H9 (cell line): ENCODE results near the gene SMIM32. TPM values are rescaled to one million over a fixed set of nuclear protein-coding genes. Genes with fewer than 3 reads are reported as not detected.

ENCODE experiments used
- DNase-seq: peaks from one replicate; pipeline ENCODE4 v3.0.0-alpha.2; 2017
- H2AFZ ChIP-seq: one replicate; pipeline ENCODE4 v1.6.1; 2013; ENCODE audit warnings: mild to moderate bottlenecking, low read length, control low read depth, moderate library complexity
- H2AK5ac ChIP-seq: 2 replicates; pipeline ENCODE4 v1.6.1; 2013; ENCODE audit warnings: low read length, control low read depth, mixed read lengths; ENCODE audit not compliant: insufficient read length
- H2BK120ac ChIP-seq: one replicate; pipeline ENCODE4 v1.6.1; 2013; ENCODE audit warnings: low read depth, mild to moderate bottlenecking, low read length, control low read depth, inconsistent platforms; ENCODE audit not compliant: poor library complexity, severe bottlenecking
- H2BK12ac ChIP-seq: 2 replicates; pipeline ENCODE4 v1.6.1; 2013; ENCODE audit warnings: low read length, control low read depth, mixed read lengths, low read depth; ENCODE audit not compliant: insufficient read length
- H2BK15ac ChIP-seq: 2 replicates; pipeline ENCODE4 v1.6.1; 2013; ENCODE audit warnings: low read depth, low read length, control low read depth
- H2BK20ac ChIP-seq: one replicate; pipeline ENCODE4 v1.6.1; 2013; ENCODE audit warnings: low read depth, mild to moderate bottlenecking, low read length, control low read depth, inconsistent platforms; ENCODE audit not compliant: poor library complexity, severe bottlenecking
- H2BK5ac ChIP-seq: 2 replicates; pipeline ENCODE4 v1.6.1; 2013; ENCODE audit warnings: low read length, control low read depth, mixed read lengths; ENCODE audit not compliant: insufficient read length
- H3K14ac ChIP-seq: 2 replicates; pipeline ENCODE4 v1.6.1; 2013; ENCODE audit warnings: low read length, control low read depth; ENCODE audit not compliant: insufficient read depth
- H3K18ac ChIP-seq: 2 replicates; pipeline ENCODE4 v1.6.1; 2013; ENCODE audit warnings: low read depth, mild to moderate bottlenecking, mixed read lengths, low read length, control low read depth; ENCODE audit not compliant: insufficient read length
- H3K23ac ChIP-seq: 2 replicates; pipeline ENCODE4 v1.6.1; 2013; ENCODE audit warnings: low read length, control low read depth, mixed read lengths, low read depth; ENCODE audit not compliant: insufficient read length
- H3K23me2 ChIP-seq: 2 replicates; pipeline ENCODE4 v1.6.1; 2013; ENCODE audit warnings: low read depth, mild to moderate bottlenecking, mixed read lengths, low read length, control low read depth; ENCODE audit not compliant: insufficient read length, poor library complexity, severe bottlenecking
- H3K27ac ChIP-seq: 2 replicates; pipeline ENCODE4 v1.5.1; 2013; ENCODE audit warnings: low read length, control low read depth, mixed read lengths, low read depth; ENCODE audit not compliant: insufficient read length
- H3K27me3 ChIP-seq: 2 replicates; pipeline ENCODE4 v1.6.1; 2013; ENCODE audit warnings: low read length, control low read depth, inconsistent platforms; ENCODE audit not compliant: insufficient read depth
- H3K4ac ChIP-seq: 2 replicates; pipeline ENCODE4 v1.6.1; 2013; ENCODE audit warnings: low read depth, mild to moderate bottlenecking, control low read depth, inconsistent platforms, low read length, moderate library complexity
- H3K4me1 ChIP-seq: 2 replicates; pipeline ENCODE4 v1.6.1; 2013; ENCODE audit warnings: low read length, control low read depth, inconsistent platforms; ENCODE audit not compliant: insufficient read depth
- H3K4me2 ChIP-seq: 2 replicates; pipeline ENCODE4 v1.6.1; 2013; ENCODE audit warnings: low read length, control low read depth, mixed read lengths; ENCODE audit not compliant: insufficient read length, insufficient read depth
- H3K56ac ChIP-seq: 2 replicates; pipeline ENCODE4 v1.6.1; 2013; ENCODE audit warnings: low read depth, mild to moderate bottlenecking, mixed read lengths, low read length, control low read depth; ENCODE audit not compliant: insufficient read length
- H3K79me1 ChIP-seq: 2 replicates; pipeline ENCODE4 v1.6.1; 2013; ENCODE audit warnings: low read depth, mild to moderate bottlenecking, moderate library complexity, low read length, control low read depth, inconsistent platforms; ENCODE audit not compliant: insufficient read depth, poor library complexity, severe bottlenecking
- H3K79me2 ChIP-seq: 2 replicates; pipeline ENCODE4 v1.6.1; 2013; ENCODE audit warnings: low read length, control low read depth, inconsistent platforms; ENCODE audit not compliant: insufficient read depth
- H3K9ac ChIP-seq: 2 replicates; pipeline ENCODE4 v1.6.1; 2013; ENCODE audit warnings: low read length, control low read depth, mixed read lengths; ENCODE audit not compliant: insufficient read length; ENCODE audit errors: extremely low read depth
- H3K9me3 ChIP-seq: one replicate; pipeline ENCODE4 v1.6.1; 2013; ENCODE audit warnings: low read depth, low read length, inconsistent platforms; ENCODE audit not compliant: control insufficient read depth
- H3T11ph ChIP-seq: one replicate; pipeline ENCODE4 v1.6.1; 2013; ENCODE audit warnings: mild to moderate bottlenecking, low read length, control low read depth, inconsistent platforms
- H4K20me1 ChIP-seq: one replicate; pipeline ENCODE4 v1.6.1; 2013; ENCODE audit not compliant: control insufficient read depth, insufficient read length, insufficient read depth
- H4K5ac ChIP-seq: 2 replicates; pipeline ENCODE4 v1.6.1; 2013; ENCODE audit warnings: low read depth, mild to moderate bottlenecking, mixed read lengths, low read length, control low read depth; ENCODE audit not compliant: insufficient read length
- H4K8ac ChIP-seq: replicated peaks from 2 replicates; pipeline ENCODE4 v1.6.1; 2013; ENCODE audit warnings: low read length, control low read depth, mixed read lengths, low read depth; ENCODE audit not compliant: insufficient read length
- H4K91ac ChIP-seq: 2 replicates; pipeline ENCODE4 v1.6.1; 2013; ENCODE audit warnings: low read depth, mild to moderate bottlenecking, moderate library complexity, mixed read lengths, low read length, control low read depth; ENCODE audit not compliant: insufficient read length
- H3K27ac Mint-ChIP-seq, 3 experiments: 2 replicates in 2 of 3; 3 replicates in 1 of 3; pipeline ENCODE4 v1.8.0; 2020 to 2021; ENCODE audit warnings: mixed read lengths in 3 of 3, mild to moderate bottlenecking in 1 of 3, moderate library complexity in 1 of 3
- H3K27me3 Mint-ChIP-seq: 2 replicates; pipeline ENCODE4 v1.8.0; 2021; ENCODE audit warnings: low read depth, mild to moderate bottlenecking, moderate library complexity, mixed read lengths
- H3K36me3 Mint-ChIP-seq, 3 experiments: 2 replicates in 2 of 3; 3 replicates in 1 of 3; pipeline ENCODE4 v1.8.0; 2020 to 2021; ENCODE audit warnings: low read depth in 3 of 3, mixed read lengths in 3 of 3; ENCODE audit not compliant: insufficient read depth in 1 of 3
- H3K4me1 Mint-ChIP-seq, 2 experiments: 2 replicates each; pipeline ENCODE4 v1.8.0; 2020; ENCODE audit warnings: mixed read lengths in 2 of 2
- H3K4me3 Mint-ChIP-seq, 2 experiments: 2 replicates in 1 of 2; 3 replicates in 1 of 2; pipeline ENCODE4 v1.8.0; 2020 to 2021; ENCODE audit warnings: mild to moderate bottlenecking in 2 of 2, mixed read lengths in 2 of 2, moderate library complexity in 1 of 2
- H3K9me3 Mint-ChIP-seq, 2 experiments: 2 replicates in 1 of 2; 3 replicates in 1 of 2; pipeline ENCODE4 v1.8.0; 2020; ENCODE audit warnings: mild to moderate bottlenecking in 2 of 2, mixed read lengths in 2 of 2, moderate library complexity in 1 of 2
- WGBS: extraction: QIAGEN DNeasy Blood & Tissue Kit; methylation state at CpG from one replicate; pipeline ENCODE4 v1.1.7; 2013; ENCODE audit warnings: missing lambda C conversion rate, low lambda C conversion rate, mixed read lengths; ENCODE audit not compliant: insufficient read length; ENCODE audit errors: extremely low coverage; 5-methylcytosine and 5-hydroxymethylcytosine counted together
- total RNA-seq: library from RNA; stranded (reverse); gene quantifications from 2 replicates; pipeline ENCODE4 v1.2.1, GENCODE V29; 2021
- TF ChIP-seq, protein P1 (sequence below): fragments of 200-600 bp; sonication (generic); conservative IDR thresholded peaks from 3 replicates; pipeline ENCODE4 v1.8.0; 2021; ENCODE audit warnings: antibody characterized with exemption, mild to moderate bottlenecking

The SMIM32 gene
- total RNA-seq, 1 experiment from 2014 or later, result not detected

DNA sequence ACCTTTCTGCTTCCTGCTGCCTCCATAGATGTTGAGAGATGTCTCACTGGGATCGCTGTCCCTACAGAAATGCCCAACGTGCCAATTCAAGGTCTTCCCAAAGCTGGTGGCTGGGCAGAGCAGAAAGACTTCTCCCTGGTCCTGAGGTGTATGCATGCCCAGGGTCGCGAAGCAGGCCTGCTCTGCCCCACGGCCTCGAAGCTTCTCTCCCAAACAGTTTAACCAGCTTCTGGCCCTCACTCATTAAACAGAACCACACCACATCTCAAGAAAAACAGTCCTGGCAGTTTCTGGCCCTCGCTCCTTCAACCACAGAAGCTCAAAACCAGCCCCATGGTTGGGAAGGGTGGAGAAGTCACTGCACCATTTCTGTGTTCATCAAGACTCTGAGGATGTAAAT, 14.7 kb upstream of the SMIM32 start:
- peaks cover 93% of the 10 kb centered on the region for H3K27me3 Mint-ChIP-seq
- peaks cover 28 to 31% of the 10 kb centered on the region in 2 experiments for H3K4me1 Mint-ChIP-seq

More for the DNA sequence above, 14.7 kb upstream of the SMIM32 start:
- Histone ChIP-seq H4K5ac (no peak overlapping the region), H2BK15ac (no peak overlapping the region), H3K4me1 (no peaks in the 10 kb centered on the region), H3K9me3 (no peaks in the 10 kb centered on the region), H2BK5ac (no peak overlapping the region), H3K27ac (no peak overlapping the region), H3K9ac (no peak overlapping the region), H3K4ac (no peak overlapping the region), H3K4me2 (no peak overlapping the region), H3K14ac (no peak overlapping the region; the same call in 1 of the 2 replicates), H3K79me1 (no peaks in the 10 kb centered on the region), H2BK12ac (no peak overlapping the region), H3K79me2 (no peaks in the 10 kb centered on the region), H2AFZ (no peak overlapping the region), H3K18ac (no peak overlapping the region), H4K91ac (no peak overlapping the region), H3T11ph (no peak overlapping the region), H2AK5ac (no peak overlapping the region), H3K27me3 (peaks cover 32% of the 10 kb centered on the region), H4K8ac (no peak overlapping the region), H3K23me2 (no peaks in the 10 kb centered on the region), H3K56ac (no peak overlapping the region), H4K20me1 (no peaks in the 10 kb centered on the region), H3K23ac (no peak overlapping the region), H2BK20ac (no peak overlapping the region), H2BK120ac (no peak overlapping the region)
- Mint-ChIP-seq H3K27ac (no peak overlapping the region), H3K36me3 (peaks cover 5 to 12% (median 6%) of the 10 kb centered on the region in 3 experiments; a peak in 5 of 7 replicates), H3K9me3 (peaks cover 4 to 9% of the 10 kb centered on the region in 2 experiments; a peak in 4 of 5 replicates), H3K4me3 (no peak overlapping the region)
- DNase-seq, result no peak
- TF ChIP-seq, protein P1, sequence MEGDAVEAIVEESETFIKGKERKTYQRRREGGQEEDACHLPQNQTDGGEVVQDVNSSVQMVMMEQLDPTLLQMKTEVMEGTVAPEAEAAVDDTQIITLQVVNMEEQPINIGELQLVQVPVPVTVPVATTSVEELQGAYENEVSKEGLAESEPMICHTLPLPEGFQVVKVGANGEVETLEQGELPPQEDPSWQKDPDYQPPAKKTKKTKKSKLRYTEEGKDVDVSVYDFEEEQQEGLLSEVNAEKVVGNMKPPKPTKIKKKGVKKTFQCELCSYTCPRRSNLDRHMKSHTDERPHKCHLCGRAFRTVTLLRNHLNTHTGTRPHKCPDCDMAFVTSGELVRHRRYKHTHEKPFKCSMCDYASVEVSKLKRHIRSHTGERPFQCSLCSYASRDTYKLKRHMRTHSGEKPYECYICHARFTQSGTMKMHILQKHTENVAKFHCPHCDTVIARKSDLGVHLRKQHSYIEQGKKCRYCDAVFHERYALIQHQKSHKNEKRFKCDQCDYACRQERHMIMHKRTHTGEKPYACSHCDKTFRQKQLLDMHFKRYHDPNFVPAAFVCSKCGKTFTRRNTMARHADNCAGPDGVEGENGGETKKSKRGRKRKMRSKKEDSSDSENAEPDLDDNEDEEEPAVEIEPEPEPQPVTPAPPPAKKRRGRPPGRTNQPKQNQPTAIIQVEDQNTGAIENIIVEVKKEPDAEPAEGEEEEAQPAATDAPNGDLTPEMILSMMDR, result no peak
- no CpG with 5 or more reads among the region's 7 CpGs for WGBS
